ENCODE results near the gene MIA. TPM values are rescaled to one million over a fixed set of nuclear protein-coding genes. Genes with fewer than 3 reads are reported as not detected.
"Not testable (repeated sequence)": the region's sequence is repeated elsewhere in the genome, so short reads cannot be mapped to it uniquely, and the experiment has no call there.

Gene MIA
- total RNA-seq, 1 experiment from 2014 or later = not detected

- Mint-ChIP-seq H3K27me3 (ENCODE audit: low read depth) (peaks cover 34% of the 10 kb centered on the region), H3K4me3 (peak overlapping the region in 1 of 2 experiments; percentile 38; a peak in 1 of 5 replicates), H3K4me1 (peaks cover 21 to 26% of the 10 kb centered on the region in 2 experiments)
- H3K27ac Mint-ChIP-seq; H2BK20ac ChIP-seq (ENCODE audit: low read depth, low read length, poor library complexity, severe bottlenecking); H3K9ac ChIP-seq (ENCODE audit: extremely low read depth, insufficient read length, low read length); H3K23me2 ChIP-seq (ENCODE audit: insufficient read length, low read depth, low read length, poor library complexity, severe bottlenecking); H3K4me2 ChIP-seq (ENCODE audit: insufficient read depth, insufficient read length, low read length); H3K79me2 ChIP-seq (ENCODE audit: insufficient read depth, low read length); H2BK5ac ChIP-seq (ENCODE audit: insufficient read length, low read length); H3T11ph ChIP-seq (ENCODE audit: low read length); H4K8ac ChIP-seq (replicated peaks; ENCODE audit: insufficient read length, low read depth, low read length); H4K5ac ChIP-seq (ENCODE audit: insufficient read length, low read depth, low read length); H3K79me1 ChIP-seq (ENCODE audit: insufficient read depth, low read depth, low read length, poor library complexity, severe bottlenecking); H3K9me3 Mint-ChIP-seq; H3K23ac ChIP-seq (ENCODE audit: insufficient read length, low read depth, low read length); H3K9me3 ChIP-seq (ENCODE audit: control insufficient read depth, low read depth, low read length); H3K18ac ChIP-seq (ENCODE audit: insufficient read length, low read depth, low read length); H2BK120ac ChIP-seq (ENCODE audit: low read depth, low read length, poor library complexity, severe bottlenecking); H4K91ac ChIP-seq (ENCODE audit: insufficient read length, low read depth, low read length); H3K56ac ChIP-seq (ENCODE audit: insufficient read length, low read depth, low read length); H2BK12ac ChIP-seq (ENCODE audit: insufficient read length, low read depth, low read length); H2BK15ac ChIP-seq (ENCODE audit: low read depth, low read length); H3K27me3 ChIP-seq (ENCODE audit: insufficient read depth, low read length); H3K14ac ChIP-seq (ENCODE audit: insufficient read depth, low read length); H3K36me3 Mint-ChIP-seq (ENCODE audit: insufficient read depth in 1 of 3, low read depth in 3 of 3); H4K20me1 ChIP-seq (ENCODE audit: control insufficient read depth, insufficient read depth, insufficient read length); H2AK5ac ChIP-seq (ENCODE audit: insufficient read length, low read length); H3K27ac ChIP-seq (ENCODE audit: insufficient read length, low read depth, low read length); H3K4ac ChIP-seq (ENCODE audit: low read depth, low read length); H2AFZ ChIP-seq (ENCODE audit: low read length); H3K4me1 ChIP-seq (ENCODE audit: insufficient read depth, low read length): not testable (repeated sequence)
- peak; percentile 31 for DNase-seq
- WGBS (ENCODE audit: extremely low coverage, insufficient read length, low lambda C conversion rate) = no CpG with 5 or more reads among the region's 6 CpGs
- peak; percentile 90 for TF ChIP-seq CTCF (conservative IDR thresholded peaks at IDR 0.05)
These were observed 44.3 kb downstream of the MIA start for GRCh38 chr19:40819479-40820234.
